NCI-H748 (cell line): ENCODE measurements around the gene KCNMA1.
A peak's percentile ranks its signal among the peaks of the same experiment; 100 is the strongest.

Experiments
- DNase-seq: peaks from one replicate; lab custom pipeline; 2025; ENCODE audit not compliant: unreplicated experiment; lab: John Stamatoyannopoulos, UW

Gene KCNMA1

GRCh38 chr10:77012812-77013500, 624.7 kb downstream of the KCNMA1 start:
- no peak for DNase-seq

- no peak for DNase-seq
These were observed 625.5 kb downstream of the KCNMA1 start for GRCh38 chr10:77011874-77012811.

- no peak for DNase-seq
These were observed 627.2 kb downstream of the KCNMA1 start for GRCh38 chr10:77010430-77010829.

GRCh38 chr10:77007834-77008233, 629.8 kb downstream of the KCNMA1 start:
- no peak for DNase-seq

DNA sequence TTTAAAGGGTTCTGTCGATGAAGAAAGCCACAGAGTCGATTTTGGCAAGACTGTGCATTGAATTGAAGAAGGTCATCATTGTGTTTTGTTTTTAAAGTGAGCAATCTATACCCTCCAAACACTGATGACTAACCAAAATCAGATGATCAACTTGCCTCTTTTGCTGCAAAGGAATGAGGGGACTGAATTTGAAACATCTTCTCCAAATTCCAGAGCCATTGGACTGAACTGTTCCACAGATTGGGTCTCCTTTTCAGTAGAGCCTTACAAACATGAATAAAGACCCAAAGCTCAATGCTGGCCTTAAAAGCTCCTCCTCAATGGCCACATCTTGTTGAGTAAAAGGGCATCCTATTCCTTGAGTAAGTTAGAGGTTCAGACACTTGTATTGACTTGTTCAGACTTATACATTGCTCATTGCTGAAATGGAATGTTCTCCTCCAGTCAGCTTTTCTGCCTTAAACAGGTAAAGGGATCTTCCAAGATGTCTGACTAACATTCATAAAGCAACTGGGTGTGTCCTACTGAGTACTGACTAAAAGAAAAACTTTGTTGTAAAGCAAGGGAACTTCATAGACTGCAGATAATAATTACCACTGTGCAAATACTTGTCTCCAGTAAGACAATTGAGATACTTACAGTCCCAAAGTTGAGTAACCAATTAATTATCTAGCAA, 630.6 kb downstream of the KCNMA1 start:
- no peak for DNase-seq

GRCh38 chr10:77005871-77006270, 631.7 kb downstream of the KCNMA1 start:
- no peak for DNase-seq

DNA sequence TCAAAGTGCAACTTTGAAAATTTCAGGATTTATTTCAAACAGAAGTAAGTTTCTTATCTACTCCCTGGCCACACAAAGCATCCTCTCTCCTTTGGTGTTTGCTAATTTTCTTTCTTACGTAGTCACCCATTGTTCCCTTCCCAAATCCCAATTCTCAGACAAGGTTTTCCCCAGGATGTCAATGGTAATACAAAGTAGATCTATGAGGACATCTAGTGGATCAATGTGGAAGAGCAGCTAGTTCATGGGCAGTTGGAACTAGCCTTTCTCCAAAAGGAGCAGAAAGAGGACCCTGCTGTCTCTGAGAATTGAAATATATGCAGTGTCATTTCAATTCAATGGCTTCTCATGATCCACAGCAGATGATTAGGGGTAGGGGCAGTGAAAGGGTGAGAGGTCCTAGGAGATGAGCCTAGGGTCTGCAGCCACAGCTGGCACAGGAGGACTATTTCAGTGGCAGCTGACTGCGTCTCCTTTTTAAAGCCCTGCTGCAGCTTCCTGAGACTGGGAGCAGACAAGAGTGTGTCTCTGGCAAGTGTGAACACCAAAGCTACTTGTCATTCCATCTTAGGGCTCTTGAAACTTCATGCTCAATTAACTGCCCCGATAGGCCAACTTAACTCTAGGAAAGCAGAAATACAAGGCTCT, 632.6 kb downstream of the KCNMA1 start:
- DNase-seq: peak; percentile 59

GRCh38 chr10:77002872-77003271, 634.7 kb downstream of the KCNMA1 start:
- DNase-seq: no peak

GRCh38 chr10:77001206-77001605, 636.4 kb downstream of the KCNMA1 start:
- DNase-seq: no peak

DNA sequence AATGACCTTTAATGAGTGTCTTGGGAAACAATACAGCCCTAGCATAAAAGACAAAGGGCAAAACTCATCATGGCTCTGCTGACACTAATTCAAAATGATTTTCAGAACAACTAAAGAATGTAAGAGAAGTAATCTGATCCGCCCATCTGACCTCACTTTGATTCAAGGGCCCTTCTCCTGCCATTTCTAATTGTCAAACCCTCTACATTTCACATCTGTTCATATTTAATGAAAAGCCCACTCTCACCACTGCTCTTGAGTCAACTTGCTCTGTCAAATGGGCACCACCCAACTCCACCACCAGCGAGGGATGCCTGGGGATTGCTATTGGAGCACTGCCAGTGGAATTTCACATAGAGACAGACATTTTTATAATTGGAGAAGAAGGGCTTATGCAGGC, 639.2 kb downstream of the KCNMA1 start:
- peak; percentile 94 for DNase-seq

- DNase-seq: no peak
These were observed 640.0 kb downstream of the KCNMA1 start for GRCh38 chr10:76997631-76998030.

DNA sequence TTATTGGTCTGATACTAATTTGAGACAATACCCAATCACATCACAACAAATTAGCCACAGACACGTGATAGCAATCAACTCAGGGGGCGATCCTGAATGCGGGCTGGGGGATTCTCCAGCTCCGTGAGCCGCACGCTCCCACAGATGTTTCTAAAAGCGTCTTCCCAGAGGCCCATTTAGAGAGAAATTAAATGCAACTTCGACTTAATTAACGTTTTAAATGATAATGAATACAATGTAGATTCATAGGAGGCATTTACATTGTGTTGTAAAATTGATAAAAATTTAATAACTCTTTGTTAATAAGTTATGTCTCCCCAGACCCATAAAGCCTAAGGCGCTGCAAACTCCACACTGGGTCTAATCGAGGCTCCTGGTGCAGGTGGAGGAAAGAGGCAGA, 642.6 kb downstream of the KCNMA1 start:
- DNase-seq: no peak

DNA sequence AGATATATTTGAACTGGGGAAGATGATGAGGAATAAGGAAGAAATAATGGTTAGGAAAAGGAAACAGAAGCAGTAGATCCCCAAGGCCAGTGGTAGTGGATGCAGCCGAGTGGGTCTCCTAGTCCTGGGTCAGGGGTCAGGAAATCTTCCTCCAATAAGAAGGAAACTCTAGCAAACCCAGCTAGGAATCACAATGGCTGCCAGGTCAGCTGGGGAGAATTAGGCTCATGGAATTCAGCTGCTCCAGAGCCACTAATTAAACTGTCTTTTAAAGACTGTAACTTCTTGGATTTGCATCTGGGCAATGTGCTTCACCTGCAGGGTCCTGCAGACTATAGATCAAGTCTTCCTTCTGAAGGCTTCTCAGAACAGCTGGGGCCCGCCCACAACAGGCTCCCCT, 644.4 kb downstream of the KCNMA1 start:
- no peak for DNase-seq

DNA sequence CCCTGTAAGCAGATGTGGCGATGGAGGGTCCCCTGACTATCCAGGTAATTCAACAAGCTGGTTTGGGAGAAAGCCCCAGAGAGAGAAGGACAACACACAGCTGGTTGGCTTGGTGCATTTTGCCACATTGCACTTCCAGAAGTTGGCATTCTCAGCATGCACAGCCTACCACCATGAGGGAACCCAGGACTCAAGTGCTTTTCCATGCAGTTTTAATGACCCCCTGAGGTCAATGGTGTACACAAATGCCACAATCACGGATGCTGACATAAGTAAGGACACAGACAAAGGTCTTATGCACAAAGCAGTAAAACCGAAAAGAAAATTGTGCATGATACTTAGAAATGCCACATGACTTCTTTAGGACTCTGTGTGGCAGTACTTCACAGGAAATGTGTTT, 645.1 kb downstream of the KCNMA1 start:
- peak; percentile 2 for DNase-seq

- DNase-seq: no peak
These were observed 646.0 kb downstream of the KCNMA1 start for GRCh38 chr10:76991621-76992020.

DNA sequence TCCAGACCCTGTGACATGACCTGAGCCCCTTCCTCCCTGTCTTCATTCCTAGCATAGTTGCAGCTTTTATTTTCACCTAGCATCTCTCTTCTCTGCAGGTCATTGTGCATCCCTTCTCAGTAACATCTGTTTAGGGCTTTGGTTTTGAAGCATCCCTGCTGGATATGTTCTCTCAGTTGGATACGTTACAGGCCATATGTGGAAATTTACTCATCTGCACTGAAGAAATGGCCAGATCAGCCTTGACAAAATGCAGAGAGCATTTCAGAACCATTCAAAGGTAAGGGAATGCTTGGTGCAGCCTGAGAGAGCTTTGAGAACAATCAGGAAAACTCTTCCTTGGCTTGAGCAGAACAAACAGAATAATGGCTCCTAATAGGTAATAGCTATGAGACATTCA, 647.0 kb downstream of the KCNMA1 start:
- no peak for DNase-seq

GRCh38 chr10:76984559-76985443, 652.8 kb downstream of the KCNMA1 start:
- DNase-seq: peak; percentile 79

DNA sequence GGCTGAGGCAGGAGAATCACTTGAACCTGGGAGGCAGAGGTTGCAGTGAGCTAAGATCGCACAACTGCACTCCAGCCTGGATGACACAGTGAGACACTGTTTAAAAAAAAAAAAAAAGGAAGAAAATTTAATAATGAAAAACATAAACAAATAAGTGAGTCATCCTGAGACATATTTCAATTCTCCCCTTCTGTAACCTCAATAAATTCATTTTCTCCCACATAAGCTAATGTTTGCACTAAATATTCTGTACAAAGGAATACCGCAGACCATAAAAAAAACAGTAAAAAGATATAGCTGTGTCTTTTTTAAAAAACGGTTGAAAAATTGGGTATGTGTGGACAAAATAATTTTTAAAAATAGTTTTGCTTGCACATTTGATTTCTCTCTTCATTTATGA, 654.0 kb downstream of the KCNMA1 start:
- DNase-seq: no peak

GRCh38 chr10:76982671-76983070, 654.9 kb downstream of the KCNMA1 start:
- no peak for DNase-seq

- peak; percentile 72 for DNase-seq
These were observed 656.4 kb downstream of the KCNMA1 start for GRCh38 chr10:76981251-76981650.
